ENCODE data around the gene TIGAR. TPM values are rescaled to one million over a fixed set of nuclear protein-coding genes. Genes with fewer than 3 reads are reported as not detected.
A peak's percentile ranks its signal among the peaks of the same experiment; 100 is the strongest.

Gene TIGAR, protein sequence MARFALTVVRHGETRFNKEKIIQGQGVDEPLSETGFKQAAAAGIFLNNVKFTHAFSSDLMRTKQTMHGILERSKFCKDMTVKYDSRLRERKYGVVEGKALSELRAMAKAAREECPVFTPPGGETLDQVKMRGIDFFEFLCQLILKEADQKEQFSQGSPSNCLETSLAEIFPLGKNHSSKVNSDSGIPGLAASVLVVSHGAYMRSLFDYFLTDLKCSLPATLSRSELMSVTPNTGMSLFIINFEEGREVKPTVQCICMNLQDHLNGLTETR
- 6.6 and 14.2 TPM in 2 replicates for total RNA-seq
- total RNA-seq (2013): 4.9 TPM
- 2.3 and 3.5 TPM in 2 replicates for polyA plus RNA-seq
- 1.0 and 1.3 TPM in 2 replicates for polyA minus RNA-seq

DNA sequence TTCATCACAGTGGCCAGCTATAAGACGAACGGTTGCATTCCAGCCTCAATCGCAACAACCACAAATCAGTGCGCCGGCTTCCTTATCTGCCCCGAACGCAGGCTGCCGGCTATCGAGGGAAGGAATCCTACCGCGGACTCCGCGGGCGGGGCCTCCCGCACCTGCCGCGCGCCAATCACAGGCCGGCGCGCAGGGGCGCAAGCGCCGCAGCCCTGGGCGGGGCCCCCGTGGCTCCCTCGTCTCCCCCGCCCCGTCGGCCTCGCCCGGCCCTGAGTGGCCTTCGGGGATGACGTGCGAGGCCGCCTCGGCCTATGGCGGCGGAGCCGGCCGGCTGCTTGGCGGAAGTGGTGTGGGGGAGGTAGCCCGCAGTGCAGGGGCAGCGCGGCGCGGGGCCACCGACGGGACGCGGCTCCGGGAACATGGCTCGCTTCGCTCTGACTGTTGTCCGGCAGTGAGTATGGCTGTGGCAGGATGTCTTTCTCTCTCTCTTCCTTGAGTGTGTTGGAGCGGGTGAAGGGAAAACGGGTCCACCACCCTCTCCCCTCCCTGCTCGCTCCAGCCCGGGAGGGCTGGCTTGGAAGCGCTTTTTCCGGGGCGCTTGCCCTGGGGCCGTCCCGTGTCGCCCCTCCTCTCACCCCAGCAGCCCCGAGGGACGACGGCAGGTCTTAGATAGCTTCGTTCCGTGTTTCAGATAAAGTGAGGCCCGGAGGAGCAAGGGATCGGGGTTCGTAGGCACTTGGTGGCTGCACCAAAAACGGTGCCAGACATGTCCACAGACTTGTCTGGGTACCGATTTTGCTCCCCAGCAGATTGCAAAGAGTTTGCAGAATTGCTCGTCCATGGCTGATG lies at the start of gene TIGAR:
Gene TIGAR, plus strand, starts transcription at position 361 of the 849 bp plus-strand sequence. Its CDS starts 59 bp downstream, at position 420.
- WGBS (ENCODE audit: insufficient coverage): under 1% methylated on average over 74 of the region's 76 CpGs
- intact Hi-C loops (cut with micrococcal nuclease): loop anchor here (1.0 to 5.0 kb wide), 7 partner anchors 49 to 1429 kb away; partner anchors contain the start of genes CRACR2A, PARP11, RAD51AP1 and TULP3
- ChIA-PET POLR2A (no interaction called here), CTCF (interaction anchor here (1.4 to 2.2 kb wide), 3 partner anchors 44 to 435 kb away, joined by 3 to 8 read pairs (median 5); no protein-coding TSS in a partner anchor)
- peak; percentile 97 for ATAC-seq (ENCODE audit: low read depth)
- H3K4me3 ChIP-seq (ENCODE audit: control extremely low read depth in 1 of 5, extremely low read depth in 1 of 5, insufficient read depth in 1 of 5, low read depth in 2 of 5, low read length in 4 of 5): peak within 1 kb of the TSS; percentile 69 to 98 (median 90)
- H4K20me1 ChIP-seq (ENCODE audit: control insufficient read depth, insufficient read depth, low read length, poor library complexity, severe bottlenecking): no peaks in the 10 kb centered on the region
- H3K4me1 Mint-ChIP-seq: peaks cover 32% of the 10 kb centered on the region
- peak within 1 kb of the TSS; percentile 88 for H3K27ac Mint-ChIP-seq
- peak within 1 kb of the TSS; percentile 82 for H2AFZ ChIP-seq (ENCODE audit: insufficient read depth, low read depth, low read length, poor library complexity, severe bottlenecking)
- H3K9ac ChIP-seq (ENCODE audit: low read length): peak within 1 kb of the TSS; percentile 98
- H3K27ac ChIP-seq (ENCODE audit: low read length in 2 of 2): peak within 1 kb of the TSS; percentile 90 to 91
- peaks cover 0 to 4% of the 10 kb centered on the region in 2 experiments for H3K36me3 ChIP-seq (replicated peaks in 1 of 2; ENCODE audit: control extremely low read depth in 1 of 2, control insufficient read depth in 1 of 2, extremely low read depth in 1 of 2, insufficient read depth in 2 of 2, low read length in 1 of 2)
- H3K4me2 ChIP-seq (replicated peaks; ENCODE audit: low read depth, low read length, poor library complexity, severe bottlenecking): peak within 1 kb of the TSS; percentile 75
- H3K27me3 ChIP-seq (replicated peaks in 1 of 4; ENCODE audit: control extremely low read depth in 1 of 4, control insufficient read depth in 3 of 4, insufficient read depth in 4 of 4, low read length in 3 of 4): no peaks in the 10 kb centered on the region
- H3K9me3 ChIP-seq (ENCODE audit: control extremely low read depth in 1 of 3, control insufficient read depth in 2 of 3, insufficient read depth in 1 of 3, low read length in 2 of 3): no peaks in the 10 kb centered on the region
- no peak for TF ChIP-seq EZH2 (IDR thresholded peaks at IDR 0.05; ENCODE audit: borderline replicate concordance, insufficient read depth, low read depth, low read length, poor library complexity, severe bottlenecking)
- TF ChIP-seq, protein P1, sequence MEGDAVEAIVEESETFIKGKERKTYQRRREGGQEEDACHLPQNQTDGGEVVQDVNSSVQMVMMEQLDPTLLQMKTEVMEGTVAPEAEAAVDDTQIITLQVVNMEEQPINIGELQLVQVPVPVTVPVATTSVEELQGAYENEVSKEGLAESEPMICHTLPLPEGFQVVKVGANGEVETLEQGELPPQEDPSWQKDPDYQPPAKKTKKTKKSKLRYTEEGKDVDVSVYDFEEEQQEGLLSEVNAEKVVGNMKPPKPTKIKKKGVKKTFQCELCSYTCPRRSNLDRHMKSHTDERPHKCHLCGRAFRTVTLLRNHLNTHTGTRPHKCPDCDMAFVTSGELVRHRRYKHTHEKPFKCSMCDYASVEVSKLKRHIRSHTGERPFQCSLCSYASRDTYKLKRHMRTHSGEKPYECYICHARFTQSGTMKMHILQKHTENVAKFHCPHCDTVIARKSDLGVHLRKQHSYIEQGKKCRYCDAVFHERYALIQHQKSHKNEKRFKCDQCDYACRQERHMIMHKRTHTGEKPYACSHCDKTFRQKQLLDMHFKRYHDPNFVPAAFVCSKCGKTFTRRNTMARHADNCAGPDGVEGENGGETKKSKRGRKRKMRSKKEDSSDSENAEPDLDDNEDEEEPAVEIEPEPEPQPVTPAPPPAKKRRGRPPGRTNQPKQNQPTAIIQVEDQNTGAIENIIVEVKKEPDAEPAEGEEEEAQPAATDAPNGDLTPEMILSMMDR (IDR thresholded peaks at IDR 0.05): no peak
- H3K27me3 Mint-ChIP-seq: no peaks in the 10 kb centered on the region
- H3K79me2 ChIP-seq (ENCODE audit: control insufficient read depth, insufficient read depth, low read length): peaks cover 41% of the 10 kb centered on the region
- peaks cover 26 to 30% of the 10 kb centered on the region in 2 donors for H3K4me1 ChIP-seq (ENCODE audit: control insufficient read depth in 2 of 2, insufficient read depth in 2 of 2, low read length in 2 of 2)
- no peaks in the 10 kb centered on the region for H3K9me3 Mint-ChIP-seq (ENCODE audit: insufficient read depth)
- DNase-seq: peak; percentile 95
- H3K4me3 Mint-ChIP-seq: peak within 1 kb of the TSS; percentile 94
